H1 (cell line): ENCODE data around the gene CPNE4. TPM values are rescaled to one million over a fixed set of nuclear protein-coding genes. Genes with fewer than 3 reads are reported as not detected.

ENCODE experiments used
- CTCF ChIA-PET: fragments of 300-600 bp; sonication (Branson Sonifier 250); formaldehyde crosslinking; loops from one replicate; lab custom pipeline; 2021; ENCODE audit not compliant: partially characterized antibody; lab: Charles Lee
- POLR2A ChIA-PET: fragments of 300-600 bp; sonication (Branson Sonifier 250); formaldehyde crosslinking; loops from one replicate; lab custom pipeline; 2021; ENCODE audit warnings: inconsistent platforms; ENCODE audit not compliant: partially characterized antibody; lab: Charles Lee
- DNase-seq, 2 experiments: peaks; one replicate each; pipeline versions ENCODE4 v3.0.0 to v3.0.0-alpha.2; 2010 to 2022; ENCODE audit warnings: low spot score in 2 of 2, low read depth in 1 of 2, mixed read lengths in 1 of 2
- FAIRE-seq: peaks from 2 replicates; lab custom pipeline; 2011; peaks lifted over from hg19 to GRCh38; lab: Jason Lieb, UNC
- H2AFZ ChIP-seq: 2 replicates; pipeline ENCODE4 v1.8.1; 2012; ENCODE audit warnings: low read length, inconsistent platforms
- H2AK5ac ChIP-seq: 2 replicates; pipeline ENCODE4 v1.6.1; 2013; ENCODE audit warnings: low read depth, low read length
- H2BK120ac ChIP-seq: replicated peaks from 2 replicates; pipeline ENCODE3; 2013; ENCODE audit warnings: low read depth, low read length, inconsistent platforms
- H2BK12ac ChIP-seq: 2 replicates; pipeline ENCODE4 v1.6.1; 2013; ENCODE audit warnings: low read depth, low read length
- H2BK15ac ChIP-seq: 2 replicates; pipeline ENCODE4 v1.6.1; 2013; ENCODE audit warnings: low read length
- H2BK20ac ChIP-seq: 2 replicates; pipeline ENCODE4 v1.6.1; 2013; ENCODE audit warnings: low read length
- H2BK5ac ChIP-seq: 2 replicates; pipeline ENCODE4 v1.6.1; 2013; ENCODE audit warnings: low read depth, low read length
- H3K14ac ChIP-seq: 2 replicates; pipeline ENCODE4 v1.6.1; 2013; ENCODE audit warnings: inconsistent platforms; ENCODE audit not compliant: insufficient read length
- H3K18ac ChIP-seq: 2 replicates; pipeline ENCODE4 v1.6.1; 2013; ENCODE audit warnings: low read length; ENCODE audit errors: extremely low read depth
- H3K23ac ChIP-seq: 2 replicates; pipeline ENCODE4 v1.6.1; 2013; ENCODE audit warnings: inconsistent platforms; ENCODE audit not compliant: insufficient read length
- H3K23me2 ChIP-seq: 2 replicates; pipeline ENCODE4 v1.6.1; 2013; ENCODE audit warnings: low read depth, low read length
- H3K27ac ChIP-seq: 2 replicates; pipeline ENCODE4 v1.6.1; 2011; ENCODE audit warnings: low read depth, low read length, inconsistent platforms
- H3K27me3 ChIP-seq, 4 experiments: replicated peaks in 1 of 4; 1 replicate in 1 of 4; 2 replicates in 3 of 4; pipeline versions ENCODE4 v1.6.1 to v1.8.1; 2011 to 2013; ENCODE audit warnings: low read length in 3 of 4, mild to moderate bottlenecking in 3 of 4, inconsistent platforms in 2 of 4, mixed read lengths in 2 of 4, moderate library complexity in 1 of 4; ENCODE audit not compliant: control insufficient read depth in 3 of 4, insufficient read depth in 3 of 4; ENCODE audit errors: extremely low read depth in 1 of 4
- H3K36me3 ChIP-seq, 4 experiments: 2 replicates each; pipeline versions ENCODE4 v1.6.1 to v1.8.1; 2011 to 2013; ENCODE audit warnings: mild to moderate bottlenecking in 4 of 4, low read length in 3 of 4, moderate library complexity in 2 of 4, control low read depth in 1 of 4, inconsistent platforms in 1 of 4; ENCODE audit not compliant: insufficient read depth in 4 of 4, control insufficient read depth in 2 of 4
- H3K4ac ChIP-seq: replicated peaks from 2 replicates; pipeline ENCODE3; 2013; ENCODE audit warnings: low read length, low read depth, mixed read lengths, inconsistent platforms; ENCODE audit not compliant: insufficient read length
- H3K4me1 ChIP-seq, 4 experiments: replicated peaks in 1 of 4; 1 replicate in 1 of 4; 2 replicates in 3 of 4; pipeline versions ENCODE4 v1.6.1 to v1.8.1; 2011 to 2013; ENCODE audit warnings: low read length in 3 of 4, inconsistent platforms in 2 of 4, mixed read lengths in 1 of 4; ENCODE audit not compliant: insufficient read depth in 4 of 4, control insufficient read depth in 3 of 4
- H3K4me2 ChIP-seq, 2 experiments: 2 replicates each; pipeline versions ENCODE4 v1.6.1 to v1.8.1; 2011 to 2013; ENCODE audit warnings: low read depth in 2 of 2, low read length in 2 of 2, control low read depth in 1 of 2, inconsistent platforms in 1 of 2, mild to moderate bottlenecking in 1 of 2; ENCODE audit not compliant: insufficient read depth in 1 of 2
- H3K4me3 ChIP-seq, 4 experiments: fragments of 200-600, 300-600 bp in 1 of 4; sonication (generic), shearing (Covaris generic), sonication (Bioruptor Twin) in 1 of 4; 2 replicates each; pipeline versions ENCODE4 v1.5.1 to v1.8.1; 2011 to 2016; ENCODE audit warnings: low read length in 4 of 4, low read depth in 3 of 4, control low read depth in 2 of 4, inconsistent platforms in 2 of 4, mild to moderate bottlenecking in 2 of 4, mixed read lengths in 1 of 4, moderate library complexity in 1 of 4; ENCODE audit not compliant: insufficient read depth in 2 of 4; ENCODE audit errors: extremely low read depth in 1 of 4
- H3K56ac ChIP-seq: replicated peaks from 2 replicates; pipeline ENCODE3; 2013; ENCODE audit warnings: low read depth, mild to moderate bottlenecking, mixed read lengths, low read length, inconsistent platforms; ENCODE audit not compliant: insufficient read length
- H3K79me1 ChIP-seq: 2 replicates; pipeline ENCODE4 v1.6.1; 2013; ENCODE audit warnings: low read depth, low read length, control low read depth
- H3K79me2 ChIP-seq, 2 experiments: 2 replicates each; pipeline versions ENCODE4 v1.6.1 to v1.8.1; 2012 to 2013; ENCODE audit warnings: low read length in 2 of 2, mild to moderate bottlenecking in 2 of 2, inconsistent platforms in 1 of 2; ENCODE audit not compliant: insufficient read depth in 2 of 2, control insufficient read depth in 1 of 2
- H3K9ac ChIP-seq, 4 experiments: replicated peaks in 1 of 4; 1 replicate in 1 of 4; 2 replicates in 3 of 4; pipeline versions ENCODE4 v1.6.1 to v1.8.1; 2011 to 2013; ENCODE audit warnings: low read depth in 3 of 4, low read length in 3 of 4, control low read depth in 2 of 4, mild to moderate bottlenecking in 2 of 4, moderate library complexity in 2 of 4, inconsistent platforms in 1 of 4; ENCODE audit errors: extremely low read depth in 1 of 4
- H3K9me3 ChIP-seq, 2 experiments: 2 replicates each; pipeline versions ENCODE4 v1.6.1 to v1.8.1; 2012 to 2013; ENCODE audit warnings: mild to moderate bottlenecking in 2 of 2, moderate library complexity in 2 of 2, control low read depth in 1 of 2, inconsistent platforms in 1 of 2, low read depth in 1 of 2, low read length in 1 of 2, mixed read lengths in 1 of 2; ENCODE audit not compliant: insufficient read depth in 2 of 2
- H4K20me1 ChIP-seq, 2 experiments: replicated peaks in 1 of 2; 2 replicates each; pipeline versions ENCODE3 to v1.8.1; 2011 to 2013; ENCODE audit warnings: inconsistent platforms in 2 of 2, low read length in 2 of 2, mild to moderate bottlenecking in 1 of 2; ENCODE audit not compliant: insufficient read depth in 2 of 2, control insufficient read depth in 1 of 2
- H4K5ac ChIP-seq: 2 replicates; pipeline ENCODE4 v1.6.1; 2013; ENCODE audit warnings: low read length, low read depth, mixed read lengths, inconsistent platforms; ENCODE audit not compliant: insufficient read length
- H4K8ac ChIP-seq: 2 replicates; pipeline ENCODE4 v1.8.0; 2013; ENCODE audit warnings: mild to moderate bottlenecking, moderate library complexity, low read length, inconsistent platforms; ENCODE audit not compliant: insufficient read depth; ENCODE audit errors: extremely low read depth
- H4K91ac ChIP-seq: replicated peaks from 2 replicates; pipeline ENCODE3; 2013; ENCODE audit warnings: low read length, mixed read lengths, inconsistent platforms; ENCODE audit not compliant: insufficient read length
- ASH2L ChIP-seq: fragments of 200-600, 300-600 bp; sonication (generic); IDR thresholded peaks from one replicate; pipeline ENCODE4 v1.7.1; 2017; ENCODE audit warnings: low read length
- EGR1 ChIP-seq: IDR thresholded peaks from 2 replicates; pipeline ENCODE4 v1.6.1; 2011; ENCODE audit warnings: low read depth, low read length, borderline replicate concordance
- HDAC2 ChIP-seq, 2 experiments: fragments of 300-600 bp in 1 of 2; sonication (generic) in 1 of 2; IDR thresholded peaks; 2 replicates each; pipeline ENCODE4 v1.6.1; 2011 to 2012; ENCODE audit warnings: low read depth in 2 of 2, low read length in 2 of 2, mild to moderate bottlenecking in 2 of 2, moderate library complexity in 2 of 2, borderline replicate concordance in 1 of 2, inconsistent platforms in 1 of 2
- SP1 ChIP-seq: IDR thresholded peaks from 2 replicates; pipeline ENCODE4 v1.6.1; 2011; ENCODE audit warnings: low read depth, low read length
- TEAD4 ChIP-seq: IDR thresholded peaks from 2 replicates; pipeline ENCODE4 v1.6.1; 2012; ENCODE audit warnings: low read depth, low read length, inconsistent platforms, mixed read lengths
- WGBS, 2 experiments: shearing (Covaris generic) in 1 of 2; methylation state at CpG; one replicate each; pipeline versions ENCODE4 v1.1.6 to v1.1.7; 2013 to 2015; ENCODE audit warnings: low lambda C conversion rate in 2 of 2, mixed read lengths in 2 of 2, inconsistent platforms in 1 of 2, low coverage in 1 of 2, missing lambda C conversion rate in 1 of 2; ENCODE audit not compliant: insufficient replicate concordance in 2 of 2, insufficient coverage in 1 of 2, insufficient read length in 1 of 2; ENCODE audit errors: extremely low coverage in 1 of 2, missing lambda C conversion rate in 1 of 2; 5-methylcytosine and 5-hydroxymethylcytosine counted together
- polyA plus RNA-seq, 7 experiments: library from polyadenylated mRNA; depleted of rRNA in 3 of 7; stranded (reverse) in 5 of 7; unstranded in 2 of 7; fragments of >200 nt in 5 of 7; fragments of 200-250 nt in 2 of 7; gene quantifications; 1 replicate in 5 of 7; 2 replicates in 1 of 7; 4 replicates in 1 of 7; pipeline versions ENCODE4 v1.2.1 to v1.2.3, GENCODE V29; 2011 to 2013; ENCODE audit warnings: missing spikeins in 2 of 7, mixed read lengths in 2 of 7
- total RNA-seq: library from RNA; stranded (reverse); fragmentation: NEBNext Ultra II Directional; extraction: Animal tissue kit (Norgen Biotek cat#: 25700); gene quantifications from 2 replicates; pipeline ENCODE4 v1.2.1, GENCODE V29; 2021
- TF ChIP-seq, protein P1 (sequence below): IDR thresholded peaks from 2 replicates; pipeline ENCODE4 v1.6.1; 2012; ENCODE audit warnings: inconsistent platforms
- TF ChIP-seq, protein P2 (sequence below): IDR thresholded peaks from 2 replicates; pipeline ENCODE4 v1.6.1; 2012; ENCODE audit warnings: inconsistent platforms

The CPNE4 gene
- total and polyA plus RNA-seq, 2 of the 8 experiments (the other 6 are each of a cell fraction or from before 2014, with no cell fraction given) = 0.82 to 3.8 TPM

DNA sequence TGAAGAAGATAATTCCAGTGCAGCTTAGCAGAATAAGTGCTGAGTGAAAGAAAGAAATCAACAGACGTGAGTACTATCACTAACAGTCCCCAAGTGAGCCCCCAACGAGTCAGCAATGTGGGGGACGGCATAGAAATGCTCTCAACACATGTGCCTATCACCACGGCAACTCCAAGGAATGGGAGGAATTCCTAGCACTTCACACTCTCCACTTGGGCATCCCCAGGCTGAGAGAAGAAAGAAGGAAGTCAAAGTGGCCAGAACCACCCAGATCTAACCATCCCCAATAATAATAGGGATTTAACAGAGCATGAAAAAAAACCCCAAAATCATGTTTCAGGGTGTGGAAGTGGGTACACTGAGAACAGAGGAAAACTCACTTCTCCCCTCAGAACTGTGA lies 29.3 kb upstream of the CPNE4 start:
- H2BK12ac ChIP-seq = peak overlapping the region; percentile 89; the same call in 1 of the 2 replicates
- no peak overlapping the region for H3K14ac ChIP-seq
- H2BK20ac ChIP-seq = no peak overlapping the region
- no peaks in the 10 kb centered on the region for H3K23me2 ChIP-seq
- H3K4me2 ChIP-seq = no peak overlapping the region
- CTCF ChIA-PET = interaction anchor here (0.7 to 1.0 kb wide), 2 partner anchors 27 to 29 kb away, joined by 3 read pairs; partner anchors contain the start of gene CPNE4
- 35% methylated on average over 4 of the region's 4 CpGs; no CpG with 5 or more reads in 1 of the 2 experiments for WGBS, 2 experiments
- no peak overlapping the region for H4K91ac ChIP-seq
- no peak overlapping the region for H3K9ac ChIP-seq
- no peaks in the 10 kb centered on the region for H3K9me3 ChIP-seq
- DNase-seq (peak in 1 of 2 experiments; percentile 5), FAIRE-seq (peak; percentile 92)
- no peaks in the 10 kb centered on the region for H3K4me1 ChIP-seq
- H4K20me1 ChIP-seq = no peaks in the 10 kb centered on the region
- H3K79me2 ChIP-seq = no peaks in the 10 kb centered on the region
- H2BK5ac ChIP-seq = no peak overlapping the region
- H3K18ac ChIP-seq = no peak overlapping the region
- H3K23ac ChIP-seq = no peak overlapping the region
- no peak overlapping the region for H2AK5ac ChIP-seq
- H3K4me3 ChIP-seq = no peak overlapping the region
- H3K4ac ChIP-seq = no peak overlapping the region
- H2BK15ac ChIP-seq = no peak overlapping the region
- no peak overlapping the region for H3K27ac ChIP-seq
- H3K56ac ChIP-seq = no peak overlapping the region
- POLR2A ChIA-PET = no interaction called here
- TF ChIP-seq, protein P1, sequence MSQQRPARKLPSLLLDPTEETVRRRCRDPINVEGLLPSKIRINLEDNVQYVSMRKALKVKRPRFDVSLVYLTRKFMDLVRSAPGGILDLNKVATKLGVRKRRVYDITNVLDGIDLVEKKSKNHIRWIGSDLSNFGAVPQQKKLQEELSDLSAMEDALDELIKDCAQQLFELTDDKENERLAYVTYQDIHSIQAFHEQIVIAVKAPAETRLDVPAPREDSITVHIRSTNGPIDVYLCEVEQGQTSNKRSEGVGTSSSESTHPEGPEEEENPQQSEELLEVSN = 0 out of 2 replicates have a peak, but pooled peaks have one; percentile 24
- TF ChIP-seq SP1 (peak; percentile 52; the same call in 1 of the 2 replicates), TEAD4 (peak; percentile 96), EGR1 (no peak), HDAC2 (IDR thresholded peaks at IDR 0.05; ENCODE audit: borderline replicate concordance in 1 of 2, low read depth in 2 of 2, low read length in 2 of 2) (no peak), ASH2L (peak; percentile 31)
- TF ChIP-seq, protein P2, sequence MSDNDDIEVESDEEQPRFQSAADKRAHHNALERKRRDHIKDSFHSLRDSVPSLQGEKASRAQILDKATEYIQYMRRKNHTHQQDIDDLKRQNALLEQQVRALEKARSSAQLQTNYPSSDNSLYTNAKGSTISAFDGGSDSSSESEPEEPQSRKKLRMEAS = peak; percentile 76
- no peaks in the 10 kb centered on the region for H3K79me1 ChIP-seq
- H2BK120ac ChIP-seq = no peak overlapping the region
- no peak overlapping the region for H4K8ac ChIP-seq
- no peaks in the 10 kb centered on the region for H3K36me3 ChIP-seq
- H4K5ac ChIP-seq = no peak overlapping the region
- H3K27me3 ChIP-seq = peaks cover 2 to 16% (median 7%) of the 10 kb centered on the region in 4 experiments
- H2AFZ ChIP-seq = no peak overlapping the region
